ENCODE results near the gene SYNDIG1. TPM values are rescaled to one million over a fixed set of nuclear protein-coding genes. Genes with fewer than 3 reads are reported as not detected.

SYNDIG1 gene
- total and polyA plus RNA-seq, 9 of the 15 experiments (the other 6 are each of a cell fraction or from before 2014, with no cell fraction given), result not detected

- no peak for TF ChIP-seq PRMT5 (CRISPR knock-in tag; IDR thresholded peaks at IDR 0.05)
Observed at GRCh38 chr20:24572140-24572539, 102.7 kb downstream of the SYNDIG1 start (continued).

GRCh38 chr20:24572862-24573261 lies 103.4 kb downstream of the SYNDIG1 start:
- no peak overlapping the region for H3K27ac ChIP-seq (ENCODE audit: extremely low read depth, low read depth, low read length)
- intact Hi-C loops (cut with micrococcal nuclease) (no loop called here), in situ Hi-C loops (cut with MboI) (no loop called here)
- H3K9me3 ChIP-seq (replicated peaks; ENCODE audit: control insufficient read depth, insufficient read depth, low read depth, low read length), result no peaks in the 10 kb centered on the region
- no TSS peak for BruUV-seq (replicated peaks)
- CTCF ChIA-PET (ENCODE audit: low intra/inter-chr PET ratio), result no interaction called here
- no peaks in the 10 kb centered on the region for H3K9me1 ChIP-seq (ENCODE audit: control insufficient read depth, insufficient read depth, low read length)
- WGBS (ENCODE audit: insufficient coverage, low coverage, missing lambda C conversion rate), result 1% methylated on average over 5 of the region's 5 CpGs
- H3K4me1 ChIP-seq (replicated peaks in 1 of 2; ENCODE audit: control insufficient read depth in 2 of 2, insufficient read depth in 2 of 2, low read length in 2 of 2), result no peaks in the 10 kb centered on the region
- H3K4me3 ChIP-seq, result no peak overlapping the region
- no peaks in the 10 kb centered on the region for H3K79me2 ChIP-seq (ENCODE audit: control insufficient read depth, insufficient read depth, low read length)
- FAIRE-seq (no peak), DNase-seq (ENCODE audit: extremely low read depth in 1 of 4, low spot score in 3 of 4) (no peak), ATAC-seq (no peak)
- POLR2A ChIA-PET, result no interaction called here
- no peak overlapping the region for H3K9ac ChIP-seq (ENCODE audit: insufficient read depth in 1 of 2, low read depth in 2 of 2, low read length in 2 of 2)
- H3K4me2 ChIP-seq (ENCODE audit: insufficient read depth, low read length), result no peak overlapping the region
- H3K36me3 ChIP-seq (ENCODE audit: control insufficient read depth, insufficient read depth, low read length), result no peaks in the 10 kb centered on the region
- no peaks in the 10 kb centered on the region for H4K20me1 ChIP-seq (replicated peaks; ENCODE audit: control insufficient read depth, insufficient read depth, low read length)
- H3K27me3 ChIP-seq (ENCODE audit: control insufficient read depth in 2 of 2, insufficient read depth in 2 of 2, low read length in 2 of 2), result no peaks in the 10 kb centered on the region
- no peak overlapping the region for H2AFZ ChIP-seq (ENCODE audit: low read depth, low read length)
- TF ChIP-seq HLTF (IDR thresholded peaks at IDR 0.05), result no peak
- TF ChIP-seq, protein P1, sequence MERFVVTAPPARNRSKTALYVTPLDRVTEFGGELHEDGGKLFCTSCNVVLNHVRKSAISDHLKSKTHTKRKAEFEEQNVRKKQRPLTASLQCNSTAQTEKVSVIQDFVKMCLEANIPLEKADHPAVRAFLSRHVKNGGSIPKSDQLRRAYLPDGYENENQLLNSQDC (CRISPR knock-in tag; IDR thresholded peaks at IDR 0.05), result no peak
- TF ChIP-seq ZNF232 (CRISPR knock-in tag; IDR thresholded peaks at IDR 0.05), result no peak
- TF ChIP-seq, protein P2, sequence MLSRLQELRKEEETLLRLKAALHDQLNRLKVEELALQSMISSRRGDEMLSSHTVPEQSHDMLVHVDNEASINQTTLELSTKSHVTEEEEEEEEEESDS (CRISPR knock-in tag; IDR thresholded peaks at IDR 0.05), result no peak

DNA sequence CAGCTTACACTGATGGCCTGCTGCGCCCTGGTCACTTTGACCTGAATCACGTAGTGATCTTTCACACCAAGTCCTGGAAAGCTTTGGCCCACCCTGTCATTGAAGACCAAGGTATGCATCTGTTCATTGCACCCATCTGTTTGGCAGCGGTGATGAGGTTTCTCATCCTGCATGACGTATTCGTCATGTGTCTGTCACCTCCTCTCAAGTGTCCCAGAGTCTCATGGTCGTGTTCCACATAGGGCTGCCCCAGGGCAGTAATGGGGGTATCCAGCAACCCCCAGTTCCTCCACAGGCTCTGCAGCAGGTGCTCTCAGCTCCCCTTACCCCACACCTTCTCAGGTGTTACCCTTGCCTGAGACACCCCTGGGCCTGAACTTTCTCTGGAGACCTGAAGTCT lies 104.1 kb downstream of the SYNDIG1 start:
- H3K4me3 ChIP-seq, result no peak overlapping the region
- no peaks in the 10 kb centered on the region for H3K9me1 ChIP-seq (ENCODE audit: control insufficient read depth, insufficient read depth, low read length)
- no peaks in the 10 kb centered on the region for H3K27me3 ChIP-seq (ENCODE audit: control insufficient read depth in 2 of 2, insufficient read depth in 2 of 2, low read length in 2 of 2)
- H3K9ac ChIP-seq (ENCODE audit: insufficient read depth in 1 of 2, low read depth in 2 of 2, low read length in 2 of 2), result no peak overlapping the region
- CTCF ChIA-PET (ENCODE audit: low intra/inter-chr PET ratio), result no interaction called here
- no peak overlapping the region for H3K27ac ChIP-seq (ENCODE audit: extremely low read depth, low read depth, low read length)
- intact Hi-C loops (cut with micrococcal nuclease), result no loop called here
- no peak overlapping the region for H3K4me2 ChIP-seq (ENCODE audit: insufficient read depth, low read length)
- no peaks in the 10 kb centered on the region for H3K36me3 ChIP-seq (ENCODE audit: control insufficient read depth, insufficient read depth, low read length)
- 0% methylated on average over 2 of the region's 6 CpGs for WGBS (ENCODE audit: insufficient coverage, low coverage, missing lambda C conversion rate)
- no peak for FAIRE-seq
- H4K20me1 ChIP-seq (replicated peaks; ENCODE audit: control insufficient read depth, insufficient read depth, low read length), result no peaks in the 10 kb centered on the region
- H3K9me3 ChIP-seq (replicated peaks; ENCODE audit: control insufficient read depth, insufficient read depth, low read depth, low read length), result no peaks in the 10 kb centered on the region
- DNase-seq (ENCODE audit: extremely low read depth in 1 of 4, low spot score in 3 of 4), result no peak
- in situ Hi-C loops (cut with MboI), result no loop called here
- no TSS peak for BruUV-seq (replicated peaks)
- POLR2A ChIA-PET, result no interaction called here
- no peak overlapping the region for H2AFZ ChIP-seq (ENCODE audit: low read depth, low read length)
- ATAC-seq, result no peak
- no peaks in the 10 kb centered on the region for H3K79me2 ChIP-seq (ENCODE audit: control insufficient read depth, insufficient read depth, low read length)
- no peaks in the 10 kb centered on the region for H3K4me1 ChIP-seq (replicated peaks in 1 of 2; ENCODE audit: control insufficient read depth in 2 of 2, insufficient read depth in 2 of 2, low read length in 2 of 2)
- no peak for TF ChIP-seq ZNF354B (CRISPR knock-in tag; IDR thresholded peaks at IDR 0.05)
- no peak for TF ChIP-seq ZNF431 (CRISPR knock-in tag; IDR thresholded peaks at IDR 0.05)
- TF ChIP-seq CREB5 (CRISPR knock-in tag; IDR thresholded peaks at IDR 0.05), result no peak
- no peak for TF ChIP-seq TRIM25 (IDR thresholded peaks at IDR 0.05; ENCODE audit: borderline replicate concordance)
- TF ChIP-seq ESRRB (CRISPR knock-in tag; IDR thresholded peaks at IDR 0.05; ENCODE audit: borderline replicate concordance), result no peak
- TF ChIP-seq IRF9 (tag; IDR thresholded peaks at IDR 0.05), result no peak
